Thymus (tissue), 11 donors: ENCODE results near the gene RIT2. TPM values are rescaled to one million over a fixed set of nuclear protein-coding genes. Genes with fewer than 3 reads are reported as not detected.

ENCODE experiments used
- DNase-seq, 9 donors: peaks; one replicate each; pipeline ENCODE4 v3.0.0-alpha.2; 2013; ENCODE audit warnings: low spot score in 9 of 9, low read depth in 6 of 9, missing footprints in 1 of 9
- H3K27ac ChIP-seq, 2 donors: one replicate each; pipeline ENCODE4 v1.5.1; 2013; ENCODE audit warnings: control low read depth in 1 of 2, low read depth in 1 of 2, low read length in 1 of 2, mild to moderate bottlenecking in 1 of 2, moderate library complexity in 1 of 2
- H3K27me3 ChIP-seq, 2 donors: one replicate each; pipeline ENCODE4 v1.5.1; 2013; ENCODE audit warnings: low read length in 1 of 2; ENCODE audit not compliant: control insufficient read depth in 2 of 2, insufficient read depth in 1 of 2
- H3K36me3 ChIP-seq, 2 donors: one replicate each; pipeline ENCODE4 v1.5.1; 2013; ENCODE audit warnings: low read length in 1 of 2, mild to moderate bottlenecking in 1 of 2, moderate library complexity in 1 of 2; ENCODE audit not compliant: control insufficient read depth in 2 of 2, insufficient read depth in 2 of 2
- H3K4me1 ChIP-seq, 2 donors: one replicate each; pipeline ENCODE4 v1.5.1; 2013; ENCODE audit warnings: low read length in 2 of 2; ENCODE audit not compliant: control insufficient read depth in 2 of 2, insufficient read depth in 2 of 2
- H3K4me3 ChIP-seq, 2 donors: one replicate each; pipeline ENCODE4 v1.5.1; 2013; ENCODE audit warnings: low read length in 2 of 2, control low read depth in 1 of 2, mild to moderate bottlenecking in 1 of 2
- H3K9me3 ChIP-seq, 2 donors: one replicate each; pipeline ENCODE4 v1.5.1; 2013; ENCODE audit warnings: low read length in 1 of 2, mild to moderate bottlenecking in 1 of 2; ENCODE audit not compliant: control insufficient read depth in 2 of 2, insufficient read depth in 1 of 2
- WGBS: extraction: QIAGEN DNeasy Blood & Tissue Kit; methylation state at CpG from one replicate; pipeline ENCODE4 v1.1.7; 2013; 5-methylcytosine and 5-hydroxymethylcytosine counted together
- polyA plus RNA-seq: library from polyadenylated mRNA; stranded (reverse); fragments of 200-250 nt; gene quantifications from one replicate; pipeline ENCODE4 v1.2.3, GENCODE V29; 2013
- total RNA-seq: library from RNA; stranded (reverse); fragments of 120-200 nt; gene quantifications from one replicate; pipeline ENCODE4 v1.2.4, GENCODE V29; 2013
- donor health status: healthy.

The RIT2 gene
- total and polyA plus RNA-seq, 2 donors, result 0.16 TPM; not detected in 1

DNA sequence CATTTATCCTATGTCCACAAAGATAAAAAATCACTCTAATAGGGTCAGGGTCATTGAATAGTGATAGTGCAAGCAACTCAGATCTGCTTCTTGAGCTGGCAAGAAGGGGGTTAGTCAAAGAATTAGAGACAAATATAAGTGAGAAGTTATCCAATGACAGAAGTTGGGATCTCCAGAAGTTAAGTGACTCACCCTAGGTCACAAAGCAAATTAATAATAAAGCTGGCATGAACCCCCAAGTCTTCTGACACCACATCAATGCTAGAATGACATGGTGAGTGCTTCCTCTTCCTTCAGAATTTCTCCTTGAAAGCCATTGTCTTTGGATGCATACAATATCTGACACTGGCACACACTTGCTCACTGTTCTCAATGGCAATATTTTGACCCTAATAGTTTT lies 343.5 kb downstream of the RIT2 start:
- no peaks in the 10 kb centered on the region for H3K9me3 ChIP-seq
- H3K36me3 ChIP-seq, result no peaks in the 10 kb centered on the region
- DNase-seq, result no peak
- H3K27me3 ChIP-seq, result no peaks in the 10 kb centered on the region
- H3K27ac ChIP-seq, result no peak overlapping the region
- no peak overlapping the region for H3K4me3 ChIP-seq
- H3K4me1 ChIP-seq, result no peaks in the 10 kb centered on the region

- no peaks in the 10 kb centered on the region for H3K27me3 ChIP-seq
- no peaks in the 10 kb centered on the region for H3K36me3 ChIP-seq
- H3K4me3 ChIP-seq, result no peak overlapping the region
- no peak overlapping the region for H3K27ac ChIP-seq
- WGBS, result 61% methylated on average over 2 of the region's 2 CpGs
- H3K9me3 ChIP-seq, result no peaks in the 10 kb centered on the region
- H3K4me1 ChIP-seq, result no peaks in the 10 kb centered on the region
- DNase-seq, result no peak
Observed at GRCh38 chr18:42765302-42765701, 350.2 kb downstream of the RIT2 start.

DNA sequence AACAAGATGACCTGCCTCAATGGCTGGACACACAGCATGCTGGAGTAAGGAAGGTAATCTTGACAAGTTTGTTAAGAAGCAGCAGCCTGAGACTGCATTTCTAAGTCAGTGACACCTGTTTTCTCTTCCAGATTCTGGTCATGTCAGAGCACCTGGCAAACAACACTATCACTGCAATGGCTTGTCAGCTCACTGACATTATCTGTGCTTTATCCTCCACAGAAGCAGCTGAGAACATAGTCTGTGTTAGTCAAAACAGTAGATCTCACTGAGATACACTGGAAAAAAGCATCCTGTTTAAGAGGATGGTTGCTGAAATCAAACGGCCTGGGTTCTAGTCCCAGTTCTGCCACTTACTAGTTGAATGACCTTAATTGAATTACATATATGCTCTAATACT lies 355.2 kb downstream of the RIT2 start:
- H3K9me3 ChIP-seq, result no peaks in the 10 kb centered on the region
- no peak overlapping the region for H3K4me3 ChIP-seq
- H3K27ac ChIP-seq, result no peak overlapping the region
- WGBS, result 90% methylated on average over 1 of the region's 1 CpG
- H3K36me3 ChIP-seq, result no peaks in the 10 kb centered on the region
- no peaks in the 10 kb centered on the region for H3K27me3 ChIP-seq
- no peaks in the 10 kb centered on the region for H3K4me1 ChIP-seq
- DNase-seq, result no peak

DNA sequence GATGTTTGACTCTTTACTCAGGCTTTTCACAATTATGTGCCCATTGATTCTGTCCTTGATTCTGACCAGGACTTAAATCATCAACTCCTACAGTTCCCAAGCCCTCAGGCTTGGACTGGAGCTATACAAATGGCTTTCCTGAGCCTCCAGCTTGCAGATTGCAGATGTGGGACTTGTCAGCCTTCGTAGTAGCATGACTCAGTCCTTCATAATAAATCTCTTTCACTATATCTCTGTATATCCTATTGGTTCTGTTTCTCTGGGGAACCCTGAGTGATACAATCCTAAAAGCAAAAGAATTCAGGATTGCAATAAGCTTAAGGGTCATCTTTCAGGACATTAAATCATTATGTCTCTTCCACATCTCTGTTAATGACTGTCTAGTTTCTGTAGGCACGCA lies 356.6 kb downstream of the RIT2 start:
- no peaks in the 10 kb centered on the region for H3K4me1 ChIP-seq
- H3K27me3 ChIP-seq, result no peaks in the 10 kb centered on the region
- 80% methylated on average over 2 of the region's 2 CpGs for WGBS
- H3K27ac ChIP-seq, result no peak overlapping the region
- no peaks in the 10 kb centered on the region for H3K36me3 ChIP-seq
- H3K4me3 ChIP-seq, result no peak overlapping the region
- no peak for DNase-seq
- H3K9me3 ChIP-seq, result no peaks in the 10 kb centered on the region

GRCh38 chr18:42756214-42756613 lies 359.3 kb downstream of the RIT2 start:
- DNase-seq, result no peak
- no peak overlapping the region for H3K27ac ChIP-seq
- no peaks in the 10 kb centered on the region for H3K4me1 ChIP-seq
- no peak overlapping the region for H3K4me3 ChIP-seq
- no peaks in the 10 kb centered on the region for H3K9me3 ChIP-seq
- 91% methylated on average over 3 of the region's 3 CpGs for WGBS
- no peaks in the 10 kb centered on the region for H3K27me3 ChIP-seq
- no peaks in the 10 kb centered on the region for H3K36me3 ChIP-seq

- H3K27ac ChIP-seq, result no peak overlapping the region
- WGBS, result 89% methylated on average over 4 of the region's 4 CpGs
- no peaks in the 10 kb centered on the region for H3K4me1 ChIP-seq
- no peaks in the 10 kb centered on the region for H3K36me3 ChIP-seq
- no peak for DNase-seq
- H3K27me3 ChIP-seq, result no peaks in the 10 kb centered on the region
- H3K9me3 ChIP-seq, result no peaks in the 10 kb centered on the region
- H3K4me3 ChIP-seq, result no peak overlapping the region
Observed at GRCh38 chr18:42752916-42753315, 362.6 kb downstream of the RIT2 start.

DNA sequence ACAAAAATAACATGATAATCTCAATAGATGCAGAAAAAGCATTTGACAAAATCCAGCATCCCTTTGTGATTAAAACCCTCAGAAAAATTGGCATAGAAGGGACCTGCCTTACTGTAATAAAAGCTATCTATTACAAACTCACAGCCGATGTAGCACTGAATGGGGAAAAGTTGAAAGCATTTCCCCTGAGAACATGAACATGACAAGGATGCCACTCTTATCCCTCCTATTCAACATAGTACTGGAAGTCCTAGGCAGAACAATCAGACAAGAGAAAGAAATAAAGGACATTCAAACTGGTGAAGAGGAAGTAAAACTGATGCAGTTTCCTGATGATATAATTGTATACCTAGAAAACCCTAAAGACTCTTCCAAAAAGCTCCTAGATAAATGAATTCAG lies 368.7 kb downstream of the RIT2 start:
- Histone ChIP-seq H3K27me3 (no peaks in the 10 kb centered on the region), H3K9me3 (no peaks in the 10 kb centered on the region), H3K4me3 (no peak overlapping the region), H3K36me3 (no peaks in the 10 kb centered on the region), H3K27ac (no peak overlapping the region), H3K4me1 (no peaks in the 10 kb centered on the region)
- 80% methylated on average over 1 of the region's 1 CpG for WGBS
- DNase-seq, result no peak

DNA sequence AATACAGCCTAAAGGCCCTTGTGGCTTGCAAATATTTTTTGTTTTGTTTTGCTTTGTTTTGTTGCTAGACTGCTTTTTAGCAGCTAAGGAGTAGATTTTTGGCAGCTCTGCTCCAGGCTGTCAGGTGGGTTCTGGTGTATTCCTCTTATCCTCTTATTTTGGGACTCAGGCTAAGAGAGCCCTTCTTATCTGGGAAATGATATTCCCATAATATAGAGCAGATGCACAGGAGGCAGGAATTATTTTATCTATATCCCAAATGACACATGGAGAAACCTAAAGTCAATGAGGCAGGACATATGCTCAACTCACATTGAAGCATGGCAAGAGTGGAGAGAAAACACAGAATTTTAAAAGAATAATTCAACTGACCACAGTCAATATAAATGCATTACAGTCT lies 369.6 kb downstream of the RIT2 start:
- H3K27me3 ChIP-seq, result no peaks in the 10 kb centered on the region
- H3K36me3 ChIP-seq, result no peaks in the 10 kb centered on the region
- no peak overlapping the region for H3K4me3 ChIP-seq
- H3K4me1 ChIP-seq, result no peaks in the 10 kb centered on the region
- H3K9me3 ChIP-seq, result no peaks in the 10 kb centered on the region
- DNase-seq, result no peak
- H3K27ac ChIP-seq, result no peak overlapping the region

- H3K27me3 ChIP-seq, result no peaks in the 10 kb centered on the region
- no peaks in the 10 kb centered on the region for H3K4me1 ChIP-seq
- H3K27ac ChIP-seq, result no peak overlapping the region
- H3K36me3 ChIP-seq, result no peaks in the 10 kb centered on the region
- no peaks in the 10 kb centered on the region for H3K9me3 ChIP-seq
- H3K4me3 ChIP-seq, result no peak overlapping the region
- no peak for DNase-seq
Observed at GRCh38 chr18:42745171-42745570, 370.3 kb downstream of the RIT2 start.
